KMS-11 (cell line): ENCODE data around the gene PRKCZ.

Source experiments
- H2AFZ ChIP-seq: fragments of 200-600 bp; sonication (generic); 2 replicates; pipeline ENCODE4 v1.6.1; 2016; ENCODE audit warnings: antibody characterized with exemption, mixed run types, low read depth
- H3K27ac ChIP-seq: fragments of 200-600 bp; sonication (generic); 2 replicates; pipeline ENCODE4 v1.6.1; 2016; ENCODE audit warnings: mild to moderate bottlenecking, mixed run types
- H3K27me3 ChIP-seq: fragments of 200-600 bp; sonication (generic); 2 replicates; pipeline ENCODE4 v1.6.1; 2017; ENCODE audit warnings: mild to moderate bottlenecking, low read depth, mixed run types, moderate library complexity; ENCODE audit not compliant: insufficient read depth
- H3K36me3 ChIP-seq: fragments of 200-600 bp; sonication (generic); 2 replicates; pipeline ENCODE4 v1.6.1; 2017; ENCODE audit warnings: mild to moderate bottlenecking, mixed run types; ENCODE audit not compliant: insufficient read depth
- H3K4me1 ChIP-seq: fragments of 200-600 bp; sonication (generic); 2 replicates; pipeline ENCODE4 v1.6.1; 2016; ENCODE audit warnings: mild to moderate bottlenecking, low read depth, mixed run types; ENCODE audit not compliant: poor library complexity, severe bottlenecking
- H3K4me2 ChIP-seq: fragments of 200-600 bp; sonication (generic); 2 replicates; pipeline ENCODE4 v1.7.0; 2016; ENCODE audit warnings: mild to moderate bottlenecking, mixed run types
- H3K4me3 ChIP-seq: fragments of 200-600 bp; sonication (generic); IDR thresholded peaks from 2 replicates; pipeline ENCODE4 v1.6.1; 2017; ENCODE audit warnings: low read depth, low read length, mixed read lengths; ENCODE audit not compliant: insufficient read depth
- H3K79me2 ChIP-seq: fragments of 200-600 bp; sonication (generic); 2 replicates; pipeline ENCODE4 v1.6.1; 2016; ENCODE audit warnings: low read depth, mixed run types; ENCODE audit not compliant: insufficient read depth
- H3K9ac ChIP-seq: fragments of 200-600 bp; sonication (generic); 2 replicates; pipeline ENCODE4 v1.6.1; 2016; ENCODE audit warnings: mild to moderate bottlenecking, mixed run types
- H4K20me1 ChIP-seq: fragments of 200-600 bp; sonication (generic); 2 replicates; pipeline ENCODE4 v1.6.1; 2016; ENCODE audit warnings: mild to moderate bottlenecking, mixed run types; ENCODE audit not compliant: insufficient read depth
- CTCF ChIP-seq: fragments of 200-600 bp; sonication (generic); conservative IDR thresholded peaks from 2 replicates; pipeline ENCODE4 v1.6.1; 2017; ENCODE audit warnings: low read depth, mild to moderate bottlenecking, antibody characterized with exemption, low read length, moderate library complexity, mixed read lengths

Gene PRKCZ

GRCh38 chr1:2166695-2167094 lies 116.5 kb downstream of the PRKCZ start:
- H3K9ac ChIP-seq = no peak overlapping the region
- H4K20me1 ChIP-seq = no peaks in the 10 kb centered on the region
- no peak for TF ChIP-seq CTCF
- no peak overlapping the region for H3K4me2 ChIP-seq
- H3K36me3 ChIP-seq = no peaks in the 10 kb centered on the region
- no peak overlapping the region for H3K4me3 ChIP-seq
- H2AFZ ChIP-seq = no peak overlapping the region
- no peak overlapping the region for H3K27ac ChIP-seq
- H3K27me3 ChIP-seq = peaks cover 82% of the 10 kb centered on the region
- H3K4me1 ChIP-seq = no peaks in the 10 kb centered on the region
- H3K79me2 ChIP-seq = no peaks in the 10 kb centered on the region

- Histone ChIP-seq H3K4me3 (no peak overlapping the region), H4K20me1 (no peaks in the 10 kb centered on the region), H3K4me2 (no peak overlapping the region), H3K27me3 (peaks cover 82% of the 10 kb centered on the region), H3K79me2 (no peaks in the 10 kb centered on the region), H3K9ac (no peak overlapping the region), H3K36me3 (no peaks in the 10 kb centered on the region), H3K27ac (no peak overlapping the region), H3K4me1 (no peaks in the 10 kb centered on the region), H2AFZ (no peak overlapping the region)
- TF ChIP-seq CTCF = no peak
Observed at GRCh38 chr1:2168090-2168489, 117.9 kb downstream of the PRKCZ start.

GRCh38 chr1:2168535-2168934 lies 118.3 kb downstream of the PRKCZ start:
- Histone ChIP-seq H3K4me2 (no peak overlapping the region), H3K27me3 (peaks cover 80% of the 10 kb centered on the region), H3K79me2 (no peaks in the 10 kb centered on the region), H3K9ac (no peak overlapping the region), H3K4me1 (no peaks in the 10 kb centered on the region), H2AFZ (no peak overlapping the region), H4K20me1 (no peaks in the 10 kb centered on the region), H3K4me3 (no peak overlapping the region), H3K36me3 (no peaks in the 10 kb centered on the region), H3K27ac (no peak overlapping the region)
- no peak for TF ChIP-seq CTCF

- Histone ChIP-seq H3K4me2 (no peak overlapping the region), H3K9ac (no peak overlapping the region), H3K27me3 (peaks cover 73% of the 10 kb centered on the region), H4K20me1 (no peaks in the 10 kb centered on the region), H3K36me3 (no peaks in the 10 kb centered on the region), H2AFZ (no peak overlapping the region), H3K4me3 (no peak overlapping the region), H3K27ac (no peak overlapping the region), H3K4me1 (no peaks in the 10 kb centered on the region), H3K79me2 (no peaks in the 10 kb centered on the region)
- TF ChIP-seq CTCF = no peak
Observed at GRCh38 chr1:2169200-2169836, 119.1 kb downstream of the PRKCZ start.
